HG03521 (cell line): ENCODE results near the gene OR4E1.
"Not testable (repeated sequence)": the region's sequence is repeated elsewhere in the genome, so short reads cannot be mapped to it uniquely, and the experiment has no call there.

ENCODE experiments used
- ATAC-seq: cut with Tn5 transposase; IDR thresholded peaks from one replicate; pipeline ENCODE4 v1.9.1; 2021; ENCODE audit warnings: mild to moderate bottlenecking, moderate library complexity; ENCODE audit not compliant: unreplicated experiment

Gene OR4E1

DNA sequence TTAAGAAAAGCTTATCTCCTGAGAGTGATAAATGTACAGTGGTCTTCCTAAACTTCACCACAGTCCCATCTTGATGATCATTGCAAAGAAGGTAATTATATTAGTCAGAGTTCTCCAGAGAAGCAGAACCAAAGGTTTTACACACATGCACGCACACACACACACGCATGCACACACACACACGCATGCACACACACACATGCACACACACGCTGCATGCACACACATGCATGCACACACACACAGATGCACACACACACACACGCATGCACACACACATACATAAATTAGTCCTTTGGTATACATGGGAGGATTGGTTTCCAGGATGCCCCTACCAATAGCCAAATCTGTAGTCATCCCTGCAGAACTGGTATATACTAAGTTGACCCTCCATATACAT lies 19.4 kb downstream of the OR4E1 start:
- no peak for ATAC-seq

DNA sequence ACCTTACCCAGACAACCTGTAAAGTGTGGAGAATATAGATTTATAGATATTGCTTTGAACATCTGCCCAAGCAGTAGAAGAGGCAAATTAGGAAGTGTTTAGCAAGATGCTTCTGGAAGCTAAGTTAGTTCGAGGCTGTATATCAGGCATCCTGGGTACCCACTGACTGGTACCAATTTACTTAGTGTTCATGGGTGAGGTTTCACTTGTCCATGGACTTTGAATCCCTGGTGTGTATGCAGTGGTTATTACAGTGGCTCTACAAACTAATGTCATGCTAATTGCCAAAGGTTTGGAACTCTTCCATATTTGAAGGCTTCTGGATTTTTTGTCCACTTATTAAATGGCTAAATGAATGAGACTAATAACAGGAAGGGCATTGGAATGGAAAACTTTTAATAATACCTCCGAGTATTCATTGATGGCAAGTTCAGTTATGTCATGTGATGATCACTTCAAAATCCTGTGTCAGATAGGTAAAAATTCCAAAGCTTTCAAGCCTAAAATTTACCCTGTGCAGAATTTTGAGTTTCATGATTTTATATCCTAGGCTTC lies 20.2 kb downstream of the OR4E1 start, which contains the start of gene OR4E2:
Gene OR4E2, plus strand, starts transcription at position 505 of the 555 bp plus-strand sequence. CDS start 11,248 bp downstream, outside the sequence.
- ATAC-seq: no peak

DNA sequence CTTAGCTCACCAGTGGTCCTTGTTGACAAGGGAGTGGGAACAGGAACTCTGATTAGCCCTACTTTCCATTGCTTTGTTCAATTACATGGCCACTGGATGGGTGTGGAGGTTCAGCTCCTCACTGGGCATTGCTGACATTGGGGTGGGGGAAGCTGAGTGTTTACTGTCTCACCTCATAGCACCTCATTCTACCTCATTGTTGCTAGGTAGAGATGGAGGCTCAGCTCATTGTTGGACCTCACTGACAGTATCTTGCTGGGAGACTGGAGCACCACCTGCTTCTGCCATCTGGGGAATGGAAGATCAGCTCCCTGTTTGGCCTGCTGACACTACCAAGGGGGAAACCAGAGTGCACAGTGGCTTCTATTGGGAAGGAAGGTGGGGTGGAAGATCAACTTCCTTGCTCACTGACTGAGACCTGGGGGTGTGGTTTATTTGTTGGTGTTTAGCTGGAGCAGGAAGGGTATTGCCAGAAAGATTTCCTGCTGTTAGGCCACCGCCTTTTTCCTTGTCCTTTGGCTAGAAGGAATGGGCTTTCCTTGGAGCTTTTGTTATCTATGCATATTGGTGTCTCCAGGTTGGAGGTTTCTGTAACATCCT lies 21.3 kb downstream of the OR4E1 start:
- no peak for ATAC-seq

DNA sequence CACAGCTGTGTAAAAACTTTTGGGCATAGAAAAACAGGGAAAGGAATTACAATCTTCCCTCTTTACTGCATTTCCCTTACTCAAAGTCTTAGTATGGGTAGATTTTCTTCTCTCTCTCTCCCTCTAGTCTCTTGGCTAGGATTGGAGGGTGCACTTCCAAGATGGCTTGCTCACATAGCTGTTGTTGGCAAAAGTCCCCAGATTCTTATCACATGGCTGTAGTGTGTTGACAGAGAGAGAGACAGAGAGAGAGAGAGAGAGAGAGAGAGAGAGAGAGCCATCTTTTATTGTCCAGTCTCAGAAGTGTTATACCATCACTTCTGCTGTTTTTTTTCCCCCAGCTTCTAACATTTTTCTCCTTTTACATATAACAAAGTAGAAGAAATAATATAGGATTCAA lies 26.2 kb downstream of the OR4E1 start:
- no peak for ATAC-seq

DNA sequence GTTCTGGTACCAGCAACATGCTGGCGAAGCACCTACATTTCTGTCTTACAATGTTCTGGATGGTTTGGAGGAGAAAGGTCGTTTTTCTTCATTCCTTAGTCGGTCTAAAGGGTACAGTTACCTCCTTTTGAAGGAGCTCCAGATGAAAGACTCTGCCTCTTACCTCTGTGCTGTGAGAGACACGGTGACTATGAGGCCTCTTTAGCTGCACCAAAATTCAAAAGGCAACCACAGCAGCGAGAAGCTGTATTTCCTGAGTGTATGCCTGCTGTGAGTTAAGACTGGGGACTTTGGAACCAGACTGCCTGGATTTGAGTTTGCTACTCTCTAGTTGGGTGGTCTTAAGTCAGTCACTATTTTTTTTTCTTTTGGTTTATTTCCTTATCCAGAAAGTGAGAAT lies 30.2 kb downstream of the OR4E1 start:
- ATAC-seq: no peak

DNA sequence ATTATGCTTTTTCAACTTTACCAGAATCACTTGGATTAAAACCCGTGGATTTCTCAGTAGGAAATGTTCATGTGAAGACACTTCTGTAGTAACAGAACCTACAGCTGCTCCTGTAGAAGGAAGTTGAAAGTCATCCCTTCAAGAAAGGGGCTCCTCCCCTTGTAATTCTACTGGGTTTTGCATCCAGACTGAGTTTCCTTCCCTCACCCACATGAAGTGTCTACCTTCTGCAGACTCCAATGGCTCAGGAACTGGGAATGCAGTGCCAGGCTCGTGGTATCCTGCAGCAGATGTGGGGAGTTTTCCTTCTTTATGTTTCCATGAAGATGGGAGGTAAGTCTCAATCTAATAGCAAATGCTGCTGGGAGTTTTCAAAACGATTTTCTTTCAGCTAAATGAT lies 30.9 kb downstream of the OR4E1 start:
- no peak for ATAC-seq

DNA sequence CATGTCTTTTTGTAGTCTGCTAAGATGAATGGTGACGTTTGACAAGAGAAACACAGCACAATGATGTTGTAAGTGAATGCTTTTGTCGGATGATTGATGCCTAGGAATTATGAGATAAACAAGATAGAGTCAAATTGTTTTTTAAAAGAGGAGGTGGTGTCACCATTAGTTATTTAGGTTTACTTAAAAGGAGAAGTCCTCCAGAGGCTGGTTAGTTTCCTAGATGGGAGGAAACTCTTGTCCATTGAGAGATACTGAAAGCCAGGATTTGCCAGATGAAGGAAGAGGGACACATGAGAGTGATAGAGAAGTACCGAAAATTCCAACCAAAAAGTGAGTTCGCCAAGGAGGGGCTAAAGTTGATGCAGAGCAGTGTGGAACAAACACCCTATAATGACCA lies 38.8 kb downstream of the OR4E1 start, which contains the start of gene OR10G2:
Gene OR10G2, minus strand, starts transcription at position 101 of the 400 bp plus-strand sequence. Its CDS starts 98 bp downstream, at position 3.
- ATAC-seq: no peak

DNA sequence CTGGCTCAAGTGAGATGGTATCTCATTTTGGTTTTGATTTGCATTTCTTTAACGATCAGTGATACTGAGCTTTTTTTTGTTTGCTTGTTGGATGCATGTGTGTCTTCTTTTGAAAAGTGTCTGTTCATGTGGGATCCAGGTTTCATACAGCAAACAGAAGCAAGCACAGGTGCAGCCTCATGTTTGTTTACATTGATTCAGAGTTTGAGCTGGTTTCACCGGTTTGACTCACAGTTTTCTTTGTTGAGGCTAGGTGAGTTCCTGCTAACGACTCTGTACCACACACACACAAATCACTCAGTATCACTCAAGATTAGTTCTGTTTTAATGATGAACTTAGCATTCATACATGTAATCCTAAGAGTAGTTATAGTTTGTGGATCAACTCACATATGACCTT lies 42.5 kb downstream of the OR4E1 start:
- ATAC-seq: no peak

DNA sequence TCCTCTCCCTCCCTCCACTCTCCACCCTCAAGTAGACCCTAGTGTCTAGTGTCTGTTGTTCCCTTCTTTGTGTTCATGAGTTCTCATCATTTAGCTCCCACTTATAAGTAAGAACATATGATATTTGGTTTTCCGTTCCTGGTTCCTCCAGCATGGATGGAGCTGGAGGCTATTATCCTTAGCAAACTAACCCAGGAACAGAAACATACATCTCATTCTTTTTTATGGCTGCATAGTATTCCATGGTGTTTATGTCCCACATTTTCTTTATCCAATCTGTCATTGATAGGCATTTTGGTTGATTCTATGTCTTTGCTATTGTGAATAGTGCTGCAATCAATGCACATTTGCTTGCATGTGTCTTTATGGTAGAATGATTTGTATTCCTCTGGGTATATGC lies 43.1 kb downstream of the OR4E1 start:
- not testable (repeated sequence) for ATAC-seq

DNA sequence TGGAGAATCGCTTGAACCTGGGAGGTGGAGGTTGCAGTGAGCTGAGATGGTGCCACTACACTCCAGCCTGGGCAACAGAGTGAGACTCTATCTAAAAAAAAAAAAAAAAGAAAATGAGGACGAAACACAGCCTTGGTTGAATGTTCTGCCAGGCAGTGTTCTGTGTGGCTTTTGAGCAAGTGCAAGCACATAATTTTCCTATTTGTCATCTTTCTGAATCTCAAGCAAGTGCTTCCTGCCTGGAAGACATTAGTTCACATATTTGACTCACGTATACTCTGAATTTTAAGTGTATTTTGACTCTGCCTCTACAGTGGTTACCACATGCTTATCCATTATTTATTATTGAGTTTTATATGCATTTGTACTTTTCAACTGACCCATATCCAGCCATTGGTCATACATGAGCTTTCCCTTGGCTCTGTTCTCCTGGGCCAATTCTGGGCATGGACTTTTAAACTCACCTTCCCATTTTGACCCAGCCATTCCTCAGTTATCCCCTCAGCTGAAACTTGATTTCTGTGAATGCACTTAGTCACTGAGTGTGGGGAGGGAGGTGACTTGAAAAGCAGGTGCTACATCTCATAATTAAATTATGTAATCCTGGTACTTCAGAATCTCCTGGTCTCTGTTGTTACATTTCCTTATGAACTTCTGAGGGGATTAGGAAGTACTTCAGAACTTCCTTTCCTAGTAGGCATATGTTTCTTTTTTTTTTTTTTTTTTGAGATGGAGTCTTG lies 47.0 kb downstream of the OR4E1 start:
- ATAC-seq: no peak
